WTC11 (cell line): ENCODE data around the gene NME2. TPM values are rescaled to one million over a fixed set of nuclear protein-coding genes. Genes with fewer than 3 reads are reported as not detected.
A peak's percentile ranks its signal among the peaks of the same experiment; 100 is the strongest.

ENCODE experiments used
- ARID4B ChIP-seq: sonication (generic); formaldehyde crosslinking; IDR thresholded peaks from 2 replicates; pipeline ENCODE4 v1.8.0; 2023; ENCODE audit warnings: missing genetic modification reagents, mild to moderate bottlenecking, borderline replicate concordance
- ATF3 ChIP-seq: sonication (generic); formaldehyde crosslinking; conservative IDR thresholded peaks from 2 replicates; pipeline ENCODE4 v1.8.1; 2022; ENCODE audit warnings: mild to moderate bottlenecking, missing genetic modification reagents
- CBFB ChIP-seq: sonication (generic); formaldehyde crosslinking; IDR thresholded peaks from 2 replicates; pipeline ENCODE4 v1.8.1; 2022; ENCODE audit warnings: mild to moderate bottlenecking, low read depth, missing genetic modification reagents
- CTCF ChIP-seq: fragments of 200-600 bp; IDR thresholded peaks from 2 replicates; pipeline ENCODE4 v1.8.0; 2022; ENCODE audit warnings: antibody characterized with exemption
- EMX1 ChIP-seq: fragments of 250-450 bp; sonication (Bioruptor Pico); IDR thresholded peaks from 2 replicates; pipeline ENCODE4 v1.8.0; 2021; ENCODE audit warnings: mild to moderate bottlenecking
- ERG ChIP-seq: fragments of 250-450 bp; sonication (Bioruptor Pico); IDR thresholded peaks from 2 replicates; pipeline ENCODE4 v1.8.0; 2021; ENCODE audit warnings: mild to moderate bottlenecking
- FOXK1 ChIP-seq: sonication (generic); formaldehyde crosslinking; IDR thresholded peaks from 2 replicates; pipeline ENCODE4 v1.8.0; 2022; ENCODE audit warnings: mild to moderate bottlenecking, moderate library complexity, missing genetic modification reagents
- FOXP1 ChIP-seq: sonication (generic); formaldehyde crosslinking; IDR thresholded peaks from 2 replicates; pipeline ENCODE4 v1.8.0; 2022; ENCODE audit warnings: missing genetic modification reagents, mild to moderate bottlenecking, moderate library complexity, borderline replicate concordance
- GABPB1 ChIP-seq: sonication (generic); formaldehyde crosslinking; IDR thresholded peaks from 2 replicates; pipeline ENCODE4 v1.8.1; 2023; ENCODE audit warnings: mild to moderate bottlenecking, missing genetic modification reagents
- GTF2I ChIP-seq: fragments of 250-450 bp; sonication (Bioruptor Pico); conservative IDR thresholded peaks from 2 replicates; pipeline ENCODE4 v1.4.0; 2021; ENCODE audit warnings: mild to moderate bottlenecking
- HMGXB4 ChIP-seq: sonication (generic); formaldehyde crosslinking; IDR thresholded peaks from 2 replicates; pipeline ENCODE4 v1.8.1; 2023; ENCODE audit warnings: mild to moderate bottlenecking, moderate library complexity, missing genetic modification reagents
- IRF1 ChIP-seq: sonication (generic); formaldehyde crosslinking; IDR thresholded peaks from 2 replicates; pipeline ENCODE4 v1.8.0; 2023; ENCODE audit warnings: missing genetic modification reagents
- MAX ChIP-seq: sonication (generic); formaldehyde crosslinking; IDR thresholded peaks from 2 replicates; pipeline ENCODE4 v1.8.0; 2022; ENCODE audit warnings: mild to moderate bottlenecking, missing genetic modification reagents
- SOX15 ChIP-seq: fragments of 250-450 bp; sonication (Bioruptor Pico); IDR thresholded peaks from 2 replicates; pipeline ENCODE4 v1.9.0; 2021; ENCODE audit warnings: mild to moderate bottlenecking
- TEAD1 ChIP-seq: sonication (generic); formaldehyde crosslinking; IDR thresholded peaks from 2 replicates; pipeline ENCODE4 v1.8.0; 2022; ENCODE audit warnings: mild to moderate bottlenecking, missing genetic modification reagents
- TP53 ChIP-seq: sonication (generic); formaldehyde crosslinking; IDR thresholded peaks from 2 replicates; pipeline ENCODE4 v1.8.1; 2023; ENCODE audit warnings: mild to moderate bottlenecking, missing genetic modification reagents
- ZNF121 ChIP-seq: sonication (generic); formaldehyde crosslinking; IDR thresholded peaks from 2 replicates; pipeline ENCODE4 v1.8.0; 2023; ENCODE audit warnings: missing genetic modification reagents
- ZNF138 ChIP-seq: sonication (generic); formaldehyde crosslinking; conservative IDR thresholded peaks from 2 replicates; pipeline ENCODE4 v1.8.1; 2022; ENCODE audit warnings: mild to moderate bottlenecking, moderate library complexity, missing genetic modification reagents
- ZNF219 ChIP-seq: sonication (generic); formaldehyde crosslinking; IDR thresholded peaks from 2 replicates; pipeline ENCODE4 v1.8.0; 2023; ENCODE audit warnings: missing genetic modification reagents, mild to moderate bottlenecking, borderline replicate concordance
- ZNF232 ChIP-seq: sonication (generic); formaldehyde crosslinking; IDR thresholded peaks from 2 replicates; pipeline ENCODE4 v1.8.0; 2022; ENCODE audit warnings: mild to moderate bottlenecking, missing genetic modification reagents
- ZNF281 ChIP-seq: sonication (generic); formaldehyde crosslinking; IDR thresholded peaks from 2 replicates; pipeline ENCODE4 v1.8.0; 2023; ENCODE audit warnings: mild to moderate bottlenecking, missing genetic modification reagents
- ZNF317 ChIP-seq: sonication (generic); formaldehyde crosslinking; IDR thresholded peaks from 2 replicates; pipeline ENCODE4 v1.8.1; 2023; ENCODE audit warnings: low read depth, mild to moderate bottlenecking, moderate library complexity, missing genetic modification reagents, borderline replicate concordance
- ZNF512 ChIP-seq: sonication (generic); formaldehyde crosslinking; IDR thresholded peaks from 2 replicates; pipeline ENCODE4 v1.8.1; 2022; ENCODE audit warnings: missing genetic modification reagents, borderline replicate concordance
- total RNA-seq: library from RNA; stranded (reverse); gene quantifications from 3 replicates; pipeline ENCODE4 v1.2.3, GENCODE V29; 2021

The NME2 gene
- total RNA-seq, 1 experiment from 2014 or later, result 746 TPM

- no peak for TF ChIP-seq ATF3 (CRISPR knock-in tag)
- no peak for TF ChIP-seq SOX15 (CRISPR knock-in tag)
- TF ChIP-seq FOXK1 (CRISPR knock-in tag), result no peak; the same call in none of the 2 replicates
- no peak for TF ChIP-seq ZNF512 (CRISPR knock-in tag)
- TF ChIP-seq MAX (CRISPR knock-in tag), result peak; percentile 76
- TF ChIP-seq ZNF138 (CRISPR knock-in tag), result no peak
- TF ChIP-seq CTCF, result no peak
- TF ChIP-seq ZNF219 (CRISPR knock-in tag), result no peak
- peak; percentile 72 for TF ChIP-seq FOXP1 (CRISPR knock-in tag)
- TF ChIP-seq ZNF281 (CRISPR knock-in tag), result no peak
- no peak for TF ChIP-seq ZNF121
- no peak for TF ChIP-seq ZNF232 (CRISPR knock-in tag)
- TF ChIP-seq TP53 (CRISPR knock-in tag), result 0 out of 2 replicates have a peak, but pooled peaks have one; percentile 52
- peak; percentile 69; the same call in 1 of the 2 replicates for TF ChIP-seq IRF1 (CRISPR knock-in tag)
- no peak; the same call in 1 of the 2 replicates for TF ChIP-seq GABPB1
- TF ChIP-seq TEAD1 (CRISPR knock-in tag), result no peak
- no peak for TF ChIP-seq CBFB (CRISPR knock-in tag)
- peak; percentile 16; the same call in 1 of the 2 replicates for TF ChIP-seq ZNF317 (CRISPR knock-in tag)
- peak; percentile 93 for TF ChIP-seq HMGXB4 (CRISPR knock-in tag)
- TF ChIP-seq GTF2I (CRISPR knock-in tag), result no peak
- peak; percentile 73 for TF ChIP-seq ARID4B (CRISPR knock-in tag)
- TF ChIP-seq ERG (CRISPR knock-in tag), result no peak
- no peak for TF ChIP-seq EMX1 (CRISPR knock-in tag)
These were observed at the start of gene NME2 (continued) for GRCh38 chr17:51166198-51166986.
